GM12875 (cell line): ENCODE data around the gene UAP1L1.

ENCODE experiments used
- H3K4me3 ChIP-seq: one replicate; pipeline ENCODE4 v1.5.1; 2011; ENCODE audit warnings: low read depth, low read length, control low read depth
- CTCF ChIP-seq: IDR thresholded peaks from 2 replicates; pipeline ENCODE4 v1.5.1; 2011; ENCODE audit warnings: low read depth, mild to moderate bottlenecking, control low read depth, inconsistent platforms, low read length, moderate library complexity, borderline replicate concordance; ENCODE audit not compliant: insufficient read depth

The UAP1L1 gene

GRCh38 chr9:137079401-137079787 lies 2.1 kb downstream of the UAP1L1 start:
- H3K4me3 ChIP-seq, result no peak overlapping the region
- TF ChIP-seq CTCF, result no peak

- TF ChIP-seq CTCF, result no peak
- no peak overlapping the region for H3K4me3 ChIP-seq
Measured at GRCh38 chr9:137080260-137081122, 3.2 kb downstream of the UAP1L1 start.

GRCh38 chr9:137082222-137082924 lies 5.1 kb downstream of the UAP1L1 start:
- no peak overlapping the region for H3K4me3 ChIP-seq
- no peak for TF ChIP-seq CTCF

GRCh38 chr9:137082925-137083290 lies 5.6 kb downstream of the UAP1L1 start:
- H3K4me3 ChIP-seq, result no peak overlapping the region
- no peak for TF ChIP-seq CTCF

- no peak overlapping the region for H3K4me3 ChIP-seq
Measured at GRCh38 chr9:137083394-137084004, 6.2 kb downstream of the UAP1L1 start.

GRCh38 chr9:137084526-137084925 lies 7.2 kb downstream of the UAP1L1 start:
- no peak overlapping the region for H3K4me3 ChIP-seq

More at GRCh38 chr9:137083394-137084004, 6.2 kb downstream of the UAP1L1 start:
- TF ChIP-seq CTCF, result no peak

More at GRCh38 chr9:137084526-137084925, 7.2 kb downstream of the UAP1L1 start:
- no peak for TF ChIP-seq CTCF
